ENCODE data around the gene TRDN.
"Not testable (repeated sequence)": the region's sequence is repeated elsewhere in the genome, so short reads cannot be mapped to it uniquely, and the experiment has no call there.

The TRDN gene

GRCh38 chr6:123276546-123276980, 360.2 kb downstream of the TRDN start:
- no peak for DNase-seq

- DNase-seq = no peak
These were observed 372.8 kb downstream of the TRDN start for GRCh38 chr6:123263981-123264380.

GRCh38 chr6:123240626-123241025, 396.1 kb downstream of the TRDN start:
- no peak for DNase-seq

GRCh38 chr6:123233336-123233735, 403.4 kb downstream of the TRDN start:
- no peak for DNase-seq

GRCh38 chr6:123227789-123228188, 409.0 kb downstream of the TRDN start:
- DNase-seq = not testable (repeated sequence)

GRCh38 chr6:123226398-123226797, 410.4 kb downstream of the TRDN start:
- no peak for DNase-seq

- DNase-seq = no peak
These were observed 412.7 kb downstream of the TRDN start for GRCh38 chr6:123224077-123224476.

- DNase-seq = no peak
These were observed 413.3 kb downstream of the TRDN start for GRCh38 chr6:123223461-123223860.

- DNase-seq = no peak
These were observed 421.5 kb downstream of the TRDN start for GRCh38 chr6:123215211-123215610.

GRCh38 chr6:123214433-123214832, 422.3 kb downstream of the TRDN start:
- DNase-seq = no peak

GRCh38 chr6:123213921-123214320, 422.8 kb downstream of the TRDN start:
- DNase-seq = no peak

- no peak for DNase-seq
These were observed 424.8 kb downstream of the TRDN start for GRCh38 chr6:123211777-123212545.

- no peak for DNase-seq
These were observed 426.1 kb downstream of the TRDN start for GRCh38 chr6:123210645-123211044.

GRCh38 chr6:123207967-123208510, 428.7 kb downstream of the TRDN start:
- DNase-seq = no peak

- DNase-seq = no peak
These were observed 432.8 kb downstream of the TRDN start for GRCh38 chr6:123203928-123204327.

- no peak for DNase-seq
These were observed 434.8 kb downstream of the TRDN start for GRCh38 chr6:123201869-123202372.

GRCh38 chr6:123193298-123193697, 443.5 kb downstream of the TRDN start:
- DNase-seq = no peak

GRCh38 chr6:123189816-123190215, 446.9 kb downstream of the TRDN start:
- DNase-seq = no peak

GRCh38 chr6:123182998-123183397, 453.8 kb downstream of the TRDN start:
- no peak for DNase-seq

GRCh38 chr6:123176706-123177105, 460.0 kb downstream of the TRDN start:
- DNase-seq = no peak

- no peak for DNase-seq
These were observed 465.2 kb downstream of the TRDN start for GRCh38 chr6:123171341-123172115.

- no peak for DNase-seq
These were observed 467.0 kb downstream of the TRDN start for GRCh38 chr6:123169774-123170095.
